Fibroblast of skin of right quadriceps (primary cell): Measurements from ENCODE around the gene CDS1.
A peak's percentile ranks its signal among the peaks of the same experiment; 100 is the strongest.
"Not testable (repeated sequence)": the region's sequence is repeated elsewhere in the genome, so short reads cannot be mapped to it uniquely, and the experiment has no call there.

Source experiments
- DNase-seq: peaks from one replicate; pipeline ENCODE4 v3.0.0-alpha.2; 2013

CDS1 gene

GRCh38 chr4:84614891-84615290 lies 32.0 kb downstream of the CDS1 start:
- DNase-seq = no peak

- DNase-seq = no peak
These were observed 32.4 kb downstream of the CDS1 start for GRCh38 chr4:84615355-84615754.

GRCh38 chr4:84622959-84623358 lies 40.0 kb downstream of the CDS1 start:
- DNase-seq = no peak

- DNase-seq = no peak
These were observed 40.7 kb downstream of the CDS1 start for GRCh38 chr4:84623661-84624060.

GRCh38 chr4:84626673-84627072 lies 43.7 kb downstream of the CDS1 start:
- no peak for DNase-seq

GRCh38 chr4:84631573-84631972 lies 48.6 kb downstream of the CDS1 start:
- DNase-seq = no peak

GRCh38 chr4:84632092-84632491 lies 49.2 kb downstream of the CDS1 start:
- DNase-seq = peak; percentile 41

GRCh38 chr4:84634961-84635360 lies 52.0 kb downstream of the CDS1 start:
- DNase-seq = no peak

GRCh38 chr4:84638092-84638491 lies 55.2 kb downstream of the CDS1 start:
- DNase-seq = no peak

GRCh38 chr4:84639145-84639544 lies 56.2 kb downstream of the CDS1 start:
- DNase-seq = no peak

GRCh38 chr4:84644087-84644486 lies 61.2 kb downstream of the CDS1 start:
- no peak for DNase-seq

- no peak for DNase-seq
These were observed 64.5 kb downstream of the CDS1 start for GRCh38 chr4:84647312-84647884.

GRCh38 chr4:84648178-84648577 lies 65.3 kb downstream of the CDS1 start:
- DNase-seq = no peak

GRCh38 chr4:84648863-84649647 lies 66.1 kb downstream of the CDS1 start:
- DNase-seq = no peak

GRCh38 chr4:84651499-84651898 lies 68.6 kb downstream of the CDS1 start:
- no peak for DNase-seq

- DNase-seq = no peak
These were observed 69.6 kb downstream of the CDS1 start for GRCh38 chr4:84652478-84652877.

GRCh38 chr4:84660606-84661005 lies 77.7 kb downstream of the CDS1 start:
- DNase-seq = no peak

- DNase-seq = no peak
These were observed 78.4 kb downstream of the CDS1 start for GRCh38 chr4:84661191-84661939.

GRCh38 chr4:84664767-84665166 lies 81.8 kb downstream of the CDS1 start:
- not testable (repeated sequence) for DNase-seq

GRCh38 chr4:84666439-84666838 lies 83.5 kb downstream of the CDS1 start:
- DNase-seq = no peak

- no peak for DNase-seq
These were observed 86.3 kb downstream of the CDS1 start for GRCh38 chr4:84669201-84669600.

GRCh38 chr4:84672177-84672576 lies 89.2 kb downstream of the CDS1 start:
- DNase-seq = peak; percentile 57

- DNase-seq = peak; percentile 93
These were observed 90.7 kb downstream of the CDS1 start for GRCh38 chr4:84673475-84674240.
